Hepatocyte (in vitro differentiated cells): ENCODE data around the gene NGEF. TPM values are rescaled to one million over a fixed set of nuclear protein-coding genes. Genes with fewer than 3 reads are reported as not detected.
"Not testable (repeated sequence)": the region's sequence is repeated elsewhere in the genome, so short reads cannot be mapped to it uniquely, and the experiment has no call there.

ENCODE experiments used
- DNase-seq: peaks from one replicate; pipeline ENCODE4 v3.0.0-alpha.2; 2016; ENCODE audit warnings: low spot score
- H2AFZ ChIP-seq: fragments of 200-600 bp; sonication (generic); 2 replicates; pipeline ENCODE4 v1.6.0; 2016; ENCODE audit warnings: antibody characterized with exemption, mild to moderate bottlenecking
- H3K27ac ChIP-seq: fragments of 200-600 bp; sonication (generic); 2 replicates; pipeline ENCODE4 v1.5.1; 2016; ENCODE audit warnings: mild to moderate bottlenecking
- H3K27me3 ChIP-seq: fragments of 200-600 bp; sonication (generic); 2 replicates; pipeline ENCODE4 v1.6.1; 2016
- H3K36me3 ChIP-seq: fragments of 200-600 bp; sonication (generic); replicated peaks from 2 replicates; pipeline ENCODE4 v1.5.1; 2016; ENCODE audit warnings: low read depth; ENCODE audit not compliant: insufficient read depth
- H3K4me1 ChIP-seq: fragments of 200-600 bp; sonication (generic); 2 replicates; pipeline ENCODE4 v1.5.1; 2016; ENCODE audit warnings: mild to moderate bottlenecking, moderate library complexity; ENCODE audit not compliant: insufficient read depth
- H3K4me2 ChIP-seq: fragments of 200-600 bp; sonication (generic); 2 replicates; pipeline ENCODE4 v1.6.0; 2016
- H3K4me3 ChIP-seq: fragments of 200-600 bp; sonication (generic); 2 replicates; pipeline ENCODE4 v1.5.1; 2016; ENCODE audit warnings: mild to moderate bottlenecking
- H3K79me2 ChIP-seq: fragments of 200-600 bp; sonication (generic); 2 replicates; pipeline ENCODE4 v1.6.0; 2017; ENCODE audit warnings: mild to moderate bottlenecking
- H3K9me2 ChIP-seq: fragments of 200-600 bp; sonication (generic); replicated peaks from 2 replicates; pipeline ENCODE4 v1.6.0; 2017; ENCODE audit warnings: mild to moderate bottlenecking; ENCODE audit not compliant: insufficient read depth
- H3K9me3 ChIP-seq: fragments of 200-600 bp; sonication (generic); 2 replicates; pipeline ENCODE4 v1.5.1; 2016; ENCODE audit warnings: low read depth, mild to moderate bottlenecking
- H4K20me1 ChIP-seq: fragments of 200-600 bp; sonication (generic); 2 replicates; pipeline ENCODE4 v1.6.0; 2016; ENCODE audit warnings: mild to moderate bottlenecking; ENCODE audit not compliant: insufficient read depth, poor library complexity, severe bottlenecking
- CTCF ChIP-seq: fragments of 200-600 bp; sonication (generic); IDR thresholded peaks from 2 replicates; pipeline ENCODE4 v1.5.1; 2016; ENCODE audit warnings: antibody characterized with exemption, mild to moderate bottlenecking; ENCODE audit not compliant: poor library complexity
- EZH2 ChIP-seq: fragments of 200-600 bp; sonication (generic); IDR thresholded peaks from 2 replicates; pipeline ENCODE4 v1.6.1; 2016; ENCODE audit warnings: antibody characterized with exemption, mild to moderate bottlenecking, borderline replicate concordance
- EZH2phosphoT487 ChIP-seq: fragments of 200-600 bp; sonication (generic); IDR thresholded peaks from one replicate; pipeline ENCODE4 v1.6.1; 2018; ENCODE audit warnings: antibody characterized with exemption, mild to moderate bottlenecking, low read depth, moderate library complexity; ENCODE audit not compliant: unreplicated experiment, severe bottlenecking
- WGBS: methylation state at CpG from one replicate; pipeline ENCODE4 v1.1.6; 2016; ENCODE audit warnings: low lambda C conversion rate; ENCODE audit errors: missing lambda C conversion rate; 5-methylcytosine and 5-hydroxymethylcytosine counted together
- polyA plus RNA-seq: library from polyadenylated mRNA; unstranded; fragments of >200 nt; fragmentation: Nextera tagmentation; extraction: Ambion mirVana; gene quantifications from 2 replicates; pipeline ENCODE4 v1.2.1, GENCODE V29; 2016
- total RNA-seq: library from RNA; depleted of rRNA; stranded (reverse); fragments of >200 nt; gene quantifications from 2 replicates; pipeline ENCODE4 v1.2.3, GENCODE V29; 2014

Gene NGEF
- total and polyA plus RNA-seq, 2 experiments from 2014 or later = 2.2 to 3.2 TPM

GRCh38 chr2:232854082-232854481 lies 159.0 kb downstream of the NGEF start:
- Histone ChIP-seq H3K79me2 (no peaks in the 10 kb centered on the region), H3K36me3 (no peaks in the 10 kb centered on the region), H3K9me3 (no peaks in the 10 kb centered on the region), H3K27me3 (no peaks in the 10 kb centered on the region), H3K4me3 (no peak overlapping the region), H3K4me1 (peaks cover 10% of the 10 kb centered on the region), H4K20me1 (no peaks in the 10 kb centered on the region), H3K27ac (no peak overlapping the region), H3K4me2 (no peak overlapping the region), H3K9me2 (no peaks in the 10 kb centered on the region), H2AFZ (no peak overlapping the region)
- peak; percentile 42 for DNase-seq
- WGBS = 62% methylated on average over 7 of the region's 7 CpGs
- no peak for TF ChIP-seq EZH2
- TF ChIP-seq EZH2phosphoT487 = no peak
- TF ChIP-seq CTCF = no peak

GRCh38 chr2:232852676-232853075 lies 160.4 kb downstream of the NGEF start:
- Histone ChIP-seq H4K20me1 (no peaks in the 10 kb centered on the region), H3K9me3 (no peaks in the 10 kb centered on the region), H3K4me1 (peaks cover 8% of the 10 kb centered on the region), H3K27ac (no peak overlapping the region), H3K27me3 (no peaks in the 10 kb centered on the region), H3K9me2 (no peaks in the 10 kb centered on the region), H3K79me2 (no peaks in the 10 kb centered on the region), H3K36me3 (no peaks in the 10 kb centered on the region), H2AFZ (no peak overlapping the region), H3K4me2 (no peak overlapping the region), H3K4me3 (no peak overlapping the region)
- WGBS = 93% methylated on average over 2 of the region's 2 CpGs
- TF ChIP-seq CTCF (no peak), EZH2 (no peak), EZH2phosphoT487 (no peak)
- DNase-seq = no peak

GRCh38 chr2:232852081-232852480 lies 161.0 kb downstream of the NGEF start:
- H3K4me3 ChIP-seq, H3K4me1 ChIP-seq, H3K4me2 ChIP-seq, DNase-seq, H3K27me3 ChIP-seq, H4K20me1 ChIP-seq, H3K36me3 ChIP-seq, H3K9me3 ChIP-seq, H2AFZ ChIP-seq, H3K79me2 ChIP-seq, H3K9me2 ChIP-seq, H3K27ac ChIP-seq: not testable (repeated sequence)
- 86% methylated on average over 11 of the region's 11 CpGs for WGBS

GRCh38 chr2:232850039-232850438 lies 163.0 kb downstream of the NGEF start:
- DNase-seq = no peak
- Histone ChIP-seq H3K27ac (no peak overlapping the region), H4K20me1 (no peaks in the 10 kb centered on the region), H3K4me1 (no peaks in the 10 kb centered on the region), H3K27me3 (no peaks in the 10 kb centered on the region), H3K36me3 (peaks cover 4% of the 10 kb centered on the region), H2AFZ (no peak overlapping the region), H3K4me3 (no peak overlapping the region), H3K9me3 (no peaks in the 10 kb centered on the region), H3K9me2 (no peaks in the 10 kb centered on the region), H3K79me2 (no peaks in the 10 kb centered on the region), H3K4me2 (no peak overlapping the region)
- WGBS = 89% methylated on average over 3 of the region's 3 CpGs
- TF ChIP-seq EZH2 = no peak

- peaks cover 4% of the 10 kb centered on the region for H3K36me3 ChIP-seq
- no peaks in the 10 kb centered on the region for H3K9me2 ChIP-seq
- H4K20me1 ChIP-seq = no peaks in the 10 kb centered on the region
- H3K9me3 ChIP-seq = no peaks in the 10 kb centered on the region
- H3K4me3 ChIP-seq = no peak overlapping the region
- TF ChIP-seq EZH2phosphoT487 = no peak
- no peak for TF ChIP-seq CTCF
- no peak for TF ChIP-seq EZH2
- H2AFZ ChIP-seq = no peak overlapping the region
- no peak overlapping the region for H3K27ac ChIP-seq
- peak; percentile 19 for DNase-seq
- H3K27me3 ChIP-seq = no peaks in the 10 kb centered on the region
- H3K79me2 ChIP-seq = no peaks in the 10 kb centered on the region
- no peak overlapping the region for H3K4me2 ChIP-seq
- H3K4me1 ChIP-seq = no peaks in the 10 kb centered on the region
Observed at GRCh38 chr2:232846055-232846454, 167.0 kb downstream of the NGEF start.
